ENCODE data around the gene RAD18. TPM values are rescaled to one million over a fixed set of nuclear protein-coding genes. Genes with fewer than 3 reads are reported as not detected.

RAD18 gene
- total RNA-seq, 1 donor from 2014 or later, result 8.3 TPM

GRCh38 chr3:8869613-8870012 lies 93.7 kb downstream of the RAD18 start:
- peak; percentile 48 for DNase-seq (ENCODE audit: extremely low read depth, low read depth, low spot score)

- no peak for DNase-seq (ENCODE audit: extremely low read depth, low read depth, low spot score)
Observed at GRCh38 chr3:8868996-8869395, 94.3 kb downstream of the RAD18 start.

- no peak for DNase-seq (ENCODE audit: extremely low read depth, low read depth, low spot score)
Observed at GRCh38 chr3:8867646-8868045, 95.6 kb downstream of the RAD18 start.

GRCh38 chr3:8865697-8866096 lies 97.6 kb downstream of the RAD18 start:
- DNase-seq (ENCODE audit: extremely low read depth, low read depth, low spot score), result no peak

GRCh38 chr3:8864402-8865350 lies 98.6 kb downstream of the RAD18 start:
- DNase-seq (ENCODE audit: extremely low read depth, low read depth, low spot score), result no peak

GRCh38 chr3:8863891-8864290 lies 99.4 kb downstream of the RAD18 start:
- no peak for DNase-seq (ENCODE audit: extremely low read depth, low read depth, low spot score)

- DNase-seq (ENCODE audit: extremely low read depth, low read depth, low spot score), result no peak
Observed at GRCh38 chr3:8857720-8858367, 105.4 kb downstream of the RAD18 start.

GRCh38 chr3:8856721-8857120 lies 106.6 kb downstream of the RAD18 start:
- no peak for DNase-seq (ENCODE audit: extremely low read depth, low read depth, low spot score)

GRCh38 chr3:8856071-8856470 lies 107.2 kb downstream of the RAD18 start:
- no peak for DNase-seq (ENCODE audit: extremely low read depth, low read depth, low spot score)

GRCh38 chr3:8854656-8855055 lies 108.6 kb downstream of the RAD18 start:
- DNase-seq (ENCODE audit: extremely low read depth, low read depth, low spot score), result no peak

GRCh38 chr3:8853081-8853480 lies 110.2 kb downstream of the RAD18 start:
- no peak for DNase-seq (ENCODE audit: extremely low read depth, low read depth, low spot score)

GRCh38 chr3:8852511-8852910 lies 110.8 kb downstream of the RAD18 start:
- DNase-seq (ENCODE audit: extremely low read depth, low read depth, low spot score), result no peak

- no peak for DNase-seq (ENCODE audit: extremely low read depth, low read depth, low spot score)
Observed at GRCh38 chr3:8851703-8852102, 111.6 kb downstream of the RAD18 start.

GRCh38 chr3:8848696-8849131 lies 114.6 kb downstream of the RAD18 start:
- no peak for DNase-seq (ENCODE audit: extremely low read depth, low read depth, low spot score)

- no peak for DNase-seq (ENCODE audit: extremely low read depth, low read depth, low spot score)
Observed at GRCh38 chr3:8847317-8847716, 116.0 kb downstream of the RAD18 start.

GRCh38 chr3:8846176-8846575 lies 117.1 kb downstream of the RAD18 start:
- no peak for DNase-seq (ENCODE audit: extremely low read depth, low read depth, low spot score)

- no peak for DNase-seq (ENCODE audit: extremely low read depth, low read depth, low spot score)
Observed at GRCh38 chr3:8845641-8846040, 117.6 kb downstream of the RAD18 start.

GRCh38 chr3:8843347-8843746 lies 119.9 kb downstream of the RAD18 start:
- DNase-seq (ENCODE audit: extremely low read depth, low read depth, low spot score), result no peak

GRCh38 chr3:8842293-8842692 lies 121.0 kb downstream of the RAD18 start:
- no peak for DNase-seq (ENCODE audit: extremely low read depth, low read depth, low spot score)

GRCh38 chr3:8841472-8841871 lies 121.8 kb downstream of the RAD18 start:
- DNase-seq (ENCODE audit: extremely low read depth, low read depth, low spot score), result no peak

GRCh38 chr3:8840556-8840955 lies 122.7 kb downstream of the RAD18 start:
- no peak for DNase-seq (ENCODE audit: extremely low read depth, low read depth, low spot score)

All from glomerular endothelial cell (primary cell).